ENCODE data around the gene GNB1. TPM values are rescaled to one million over a fixed set of nuclear protein-coding genes. Genes with fewer than 3 reads are reported as not detected.
A peak's percentile ranks its signal among the peaks of the same experiment; 100 is the strongest.

GNB1 gene
- total and polyA plus RNA-seq, 9 of the 15 experiments (the other 6 are each of a cell fraction or from before 2014, with no cell fraction given): 34.3 to 388 (median 114) TPM

DNA sequence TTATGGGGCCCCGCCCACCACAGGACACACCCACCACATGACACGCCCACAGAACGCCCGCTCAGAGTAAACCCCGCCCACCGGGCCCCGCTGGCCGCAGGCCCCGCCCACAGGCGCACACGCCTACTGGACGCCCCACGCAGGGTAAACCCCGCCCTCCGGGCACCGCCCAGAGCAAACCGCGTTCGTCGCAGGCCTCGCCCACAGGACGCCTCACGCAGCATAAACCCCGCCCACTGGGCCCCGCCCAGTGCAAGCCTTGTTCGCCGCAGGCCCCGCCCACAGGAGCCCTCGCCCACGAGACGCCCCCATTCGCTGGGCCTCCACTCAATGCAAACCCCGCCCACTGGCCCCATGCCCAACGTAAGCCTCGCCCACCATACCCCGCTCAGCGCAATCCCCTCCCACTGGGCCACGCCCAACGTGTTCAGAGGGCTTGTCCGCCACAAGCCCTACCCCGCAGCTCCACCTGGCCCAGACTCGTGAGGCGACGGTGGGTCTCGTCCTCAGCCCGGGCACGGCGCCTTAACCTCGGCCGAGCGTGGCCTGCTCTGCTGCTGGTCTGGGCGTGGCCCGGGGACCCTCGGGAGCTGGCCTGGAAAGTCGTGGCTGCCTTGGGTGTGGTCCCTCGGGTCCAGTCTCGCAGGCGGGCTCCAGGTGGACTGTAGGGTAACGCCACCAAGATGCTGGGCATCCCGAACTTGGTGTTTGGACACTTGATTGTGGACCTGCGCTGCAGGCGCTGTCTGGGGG, 28.6 kb upstream of the GNB1 start (continued):
- TF ChIP-seq THAP12 (CRISPR knock-in tag; IDR thresholded peaks at IDR 0.05) (peak; percentile 49; the same call in 1 of the 2 replicates), HMG20B (CRISPR knock-in tag; IDR thresholded peaks at IDR 0.05) (no peak), SRSF9 (IDR thresholded peaks at IDR 0.05; ENCODE audit: borderline replicate concordance, low read depth, low read length) (no peak), CXXC5 (CRISPR knock-in tag; IDR thresholded peaks at IDR 0.05) (peak; percentile 93), BCOR (IDR thresholded peaks at IDR 0.05) (no peak), ASH1L (IDR thresholded peaks at IDR 0.05; ENCODE audit: borderline replicate concordance, low read depth, partially characterized antibody) (no peak), SREBF1 (IDR thresholded peaks at IDR 0.05; ENCODE audit: borderline replicate concordance, low read depth, low read length) (no peak), SRSF7 (optimal IDR thresholded peaks at IDR 0.05; ENCODE audit: low read depth, low read length) (no peak), GTF2E2 (tag; IDR thresholded peaks at IDR 0.05) (no peak), FOXK1 (CRISPR knock-in tag; IDR thresholded peaks at IDR 0.05; ENCODE audit: borderline replicate concordance) (no peak), MXI1 (IDR thresholded peaks at IDR 0.05; ENCODE audit: low read depth, low read length) (peak; percentile 43; the same call in 1 of the 2 replicates), EGR1 (conservative IDR thresholded peaks at IDR 0.05) (peak; percentile 99), POLR2H (tag; IDR thresholded peaks at IDR 0.05; ENCODE audit: low read depth) (no peak), CREB1 (IDR thresholded peaks at IDR 0.05) (0 out of 2 replicates have a peak, but pooled peaks have one; percentile 11), CREB1 (CRISPR knock-in tag; IDR thresholded peaks at IDR 0.05) (peak; percentile 80; the same call in 1 of the 2 replicates), ZNF282 (CRISPR knock-in tag; IDR thresholded peaks at IDR 0.05) (no peak), KDM2B (CRISPR knock-in tag; IDR thresholded peaks at IDR 0.05) (no peak), ATF3 (IDR thresholded peaks at IDR 0.05) (no peak), ATF3 (CRISPR knock-in tag; conservative IDR thresholded peaks at IDR 0.05) (no peak), CBX1 (IDR thresholded peaks at IDR 0.05; ENCODE audit: low read depth) (no peak; the same call in 1 of the 2 replicates)
- TF ChIP-seq, protein P1, sequence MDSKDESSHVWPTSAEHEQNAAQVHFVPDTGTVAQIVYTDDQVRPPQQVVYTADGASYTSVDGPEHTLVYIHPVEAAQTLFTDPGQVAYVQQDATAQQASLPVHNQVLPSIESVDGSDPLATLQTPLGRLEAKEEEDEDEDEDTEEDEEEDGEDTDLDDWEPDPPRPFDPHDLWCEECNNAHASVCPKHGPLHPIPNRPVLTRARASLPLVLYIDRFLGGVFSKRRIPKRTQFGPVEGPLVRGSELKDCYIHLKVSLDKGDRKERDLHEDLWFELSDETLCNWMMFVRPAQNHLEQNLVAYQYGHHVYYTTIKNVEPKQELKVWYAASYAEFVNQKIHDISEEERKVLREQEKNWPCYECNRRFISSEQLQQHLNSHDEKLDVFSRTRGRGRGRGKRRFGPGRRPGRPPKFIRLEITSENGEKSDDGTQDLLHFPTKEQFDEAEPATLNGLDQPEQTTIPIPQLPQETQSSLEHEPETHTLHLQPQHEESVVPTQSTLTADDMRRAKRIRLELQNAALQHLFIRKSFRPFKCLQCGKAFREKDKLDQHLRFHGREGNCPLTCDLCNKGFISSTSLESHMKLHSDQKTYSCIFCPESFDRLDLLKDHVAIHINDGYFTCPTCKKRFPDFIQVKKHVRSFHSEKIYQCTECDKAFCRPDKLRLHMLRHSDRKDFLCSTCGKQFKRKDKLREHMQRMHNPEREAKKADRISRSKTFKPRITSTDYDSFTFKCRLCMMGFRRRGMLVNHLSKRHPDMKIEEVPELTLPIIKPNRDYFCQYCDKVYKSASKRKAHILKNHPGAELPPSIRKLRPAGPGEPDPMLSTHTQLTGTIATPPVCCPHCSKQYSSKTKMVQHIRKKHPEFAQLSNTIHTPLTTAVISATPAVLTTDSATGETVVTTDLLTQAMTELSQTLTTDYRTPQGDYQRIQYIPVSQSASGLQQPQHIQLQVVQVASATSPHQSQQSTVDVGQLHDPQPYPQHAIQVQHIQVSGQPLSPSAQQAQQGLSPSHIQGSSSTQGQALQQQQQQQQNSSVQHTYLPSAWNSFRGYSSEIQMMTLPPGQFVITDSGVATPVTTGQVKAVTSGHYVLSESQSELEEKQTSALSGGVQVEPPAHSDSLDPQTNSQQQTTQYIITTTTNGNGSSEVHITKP (IDR thresholded peaks at IDR 0.05; ENCODE audit: partially characterized antibody): peak; percentile 39
- TF ChIP-seq, protein P2, sequence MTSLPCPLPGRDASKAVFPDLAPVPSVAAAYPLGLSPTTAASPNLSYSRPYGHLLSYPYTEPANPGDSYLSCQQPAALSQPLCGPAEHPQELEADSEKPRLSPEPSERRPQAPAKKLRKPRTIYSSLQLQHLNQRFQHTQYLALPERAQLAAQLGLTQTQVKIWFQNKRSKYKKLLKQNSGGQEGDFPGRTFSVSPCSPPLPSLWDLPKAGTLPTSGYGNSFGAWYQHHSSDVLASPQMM (CRISPR knock-in tag; IDR thresholded peaks at IDR 0.05): no peak
